HG02610 (cell line): Measurements from ENCODE around the gene PDE1A.
"Not testable (repeated sequence)": the region's sequence is repeated elsewhere in the genome, so short reads cannot be mapped to it uniquely, and the experiment has no call there.

Source experiments
- ATAC-seq: cut with Tn5 transposase; IDR thresholded peaks from one replicate; pipeline ENCODE4 v1.9.1; 2021; ENCODE audit warnings: mild to moderate bottlenecking, moderate library complexity; ENCODE audit not compliant: unreplicated experiment

The PDE1A gene

GRCh38 chr2:182410120-182410519 is 16.7 kb downstream of the PDE1A start:
- ATAC-seq, result no peak

- no peak for ATAC-seq
Measured at GRCh38 chr2:182406221-182406620, 20.6 kb downstream of the PDE1A start.

- ATAC-seq, result no peak
Measured at GRCh38 chr2:182404975-182405561, 21.8 kb downstream of the PDE1A start.

GRCh38 chr2:182404092-182404491 is 22.7 kb downstream of the PDE1A start:
- ATAC-seq, result no peak

- ATAC-seq, result no peak
Measured at GRCh38 chr2:182393270-182393760, 33.5 kb downstream of the PDE1A start.

- no peak for ATAC-seq
Measured at GRCh38 chr2:182391443-182391842, 35.4 kb downstream of the PDE1A start.

GRCh38 chr2:182386267-182386880 is 40.5 kb downstream of the PDE1A start:
- not testable (repeated sequence) for ATAC-seq

- no peak for ATAC-seq
Measured at GRCh38 chr2:182384860-182385259, 42.0 kb downstream of the PDE1A start.

GRCh38 chr2:182381225-182381624 is 45.6 kb downstream of the PDE1A start:
- ATAC-seq, result no peak

GRCh38 chr2:182379241-182379640 is 47.6 kb downstream of the PDE1A start:
- ATAC-seq, result no peak

- no peak for ATAC-seq
Measured at GRCh38 chr2:182378759-182379158, 48.1 kb downstream of the PDE1A start.

- no peak for ATAC-seq
Measured at GRCh38 chr2:182377467-182377866, 49.4 kb downstream of the PDE1A start.

GRCh38 chr2:182375862-182376261 is 51.0 kb downstream of the PDE1A start:
- no peak for ATAC-seq

- no peak for ATAC-seq
Measured at GRCh38 chr2:182372661-182373060, 54.2 kb downstream of the PDE1A start.

GRCh38 chr2:182368996-182369395 is 57.8 kb downstream of the PDE1A start:
- no peak for ATAC-seq

GRCh38 chr2:182368446-182368845 is 58.4 kb downstream of the PDE1A start:
- ATAC-seq, result no peak

- no peak for ATAC-seq
Measured at GRCh38 chr2:182367401-182367800, 59.4 kb downstream of the PDE1A start.

GRCh38 chr2:182366628-182367027 is 60.2 kb downstream of the PDE1A start:
- no peak for ATAC-seq

- no peak for ATAC-seq
Measured at GRCh38 chr2:182365855-182366254, 61.0 kb downstream of the PDE1A start.

GRCh38 chr2:182361477-182361876 is 65.4 kb downstream of the PDE1A start:
- ATAC-seq, result no peak

- ATAC-seq, result no peak
Measured at GRCh38 chr2:182360663-182361260, 66.1 kb downstream of the PDE1A start.

- ATAC-seq, result no peak
Measured at GRCh38 chr2:182359990-182360662, 66.7 kb downstream of the PDE1A start.
